GM18517 (cell line): ENCODE results near the gene AGBL5.
"Not testable (repeated sequence)": the region's sequence is repeated elsewhere in the genome, so short reads cannot be mapped to it uniquely, and the experiment has no call there.

Experiments used
- ATAC-seq: cut with Tn5 transposase; IDR thresholded peaks from one replicate; pipeline ENCODE4 v1.9.1; 2021; ENCODE audit warnings: mild to moderate bottlenecking, moderate library complexity; ENCODE audit not compliant: unreplicated experiment

Gene AGBL5

GRCh38 chr2:27089111-27089954 is 37.9 kb downstream of the AGBL5 start:
- ATAC-seq = no peak

GRCh38 chr2:27091746-27092695 is 40.6 kb downstream of the AGBL5 start:
- no peak for ATAC-seq

GRCh38 chr2:27092696-27093429 is 41.4 kb downstream of the AGBL5 start:
- ATAC-seq = no peak

GRCh38 chr2:27093430-27094352 is 42.2 kb downstream of the AGBL5 start:
- ATAC-seq = no peak

GRCh38 chr2:27094353-27094984 is 43.0 kb downstream of the AGBL5 start:
- no peak for ATAC-seq

GRCh38 chr2:27095427-27095744 is 43.9 kb downstream of the AGBL5 start:
- ATAC-seq = no peak

GRCh38 chr2:27095745-27096651 is 44.5 kb downstream of the AGBL5 start:
- no peak for ATAC-seq

- ATAC-seq = no peak
Measured at GRCh38 chr2:27096748-27097297, 45.4 kb downstream of the AGBL5 start.

GRCh38 chr2:27097341-27097740 is 45.9 kb downstream of the AGBL5 start:
- ATAC-seq = no peak

GRCh38 chr2:27099334-27099955 is 48.0 kb downstream of the AGBL5 start:
- no peak for ATAC-seq

GRCh38 chr2:27100036-27100435 is 48.6 kb downstream of the AGBL5 start:
- no peak for ATAC-seq

- ATAC-seq = no peak
Measured at GRCh38 chr2:27102329-27102728, 50.9 kb downstream of the AGBL5 start.

- ATAC-seq = no peak
Measured at GRCh38 chr2:27105981-27106380, 54.5 kb downstream of the AGBL5 start.

GRCh38 chr2:27108221-27108620 is 56.8 kb downstream of the AGBL5 start:
- ATAC-seq = no peak

GRCh38 chr2:27109083-27109482 is 57.6 kb downstream of the AGBL5 start:
- ATAC-seq = no peak

GRCh38 chr2:27110603-27111352 is 59.3 kb downstream of the AGBL5 start:
- not testable (repeated sequence) for ATAC-seq

GRCh38 chr2:27111392-27112078 is 60.1 kb downstream of the AGBL5 start:
- ATAC-seq = not testable (repeated sequence)
